Panc1 (cell line): ENCODE results near the gene PAX2. TPM values are rescaled to one million over a fixed set of nuclear protein-coding genes. Genes with fewer than 3 reads are reported as not detected.
A peak's percentile ranks its signal among the peaks of the same experiment; 100 is the strongest.

ENCODE experiments used
- ATAC-seq: fragments of 200-7000 bp; cut with Tn5 transposase; 2 replicates; pipeline ENCODE4 v1.9.1; 2020; ENCODE audit warnings: mild to moderate bottlenecking, moderate library complexity
- BruUV-seq: library from RNA; stranded (reverse); fragments of 400-500 nt; replicated peaks from 2 replicates; lab custom pipeline; 2021; lab: Mats Ljungman, UMichigan
- CTCF ChIA-PET: fragments of 300-600 bp; sonication (Branson Sonifier 250); formaldehyde crosslinking; loops from one replicate; lab custom pipeline; 2022; ENCODE audit warnings: antibody characterized with exemption; lab: Charles Lee
- POLR2A ChIA-PET: fragments of 300-600 bp; sonication (Branson Sonifier 250); formaldehyde crosslinking; loops from one replicate; lab custom pipeline; 2022; ENCODE audit warnings: antibody characterized with exemption; lab: Charles Lee
- DNase-seq: peaks from one replicate; pipeline ENCODE4 v3.0.0-alpha.2; 2010; ENCODE audit warnings: low read depth, low spot score
- H3K27ac ChIP-seq: 2 replicates; pipeline ENCODE4 v1.5.1; 2011; ENCODE audit warnings: mild to moderate bottlenecking, low read length, inconsistent platforms
- H3K27me3 ChIP-seq: fragments of 200-500 bp; sonication (Bioruptor generic); 2 replicates; pipeline ENCODE4 v1.6.0; 2014; ENCODE audit warnings: low read length, inconsistent platforms; ENCODE audit not compliant: control insufficient read depth, insufficient read depth
- H3K36me3 ChIP-seq: fragments of 200-500 bp; sonication (Bioruptor generic); 2 replicates; pipeline ENCODE4 v1.5.1; 2014; ENCODE audit warnings: inconsistent platforms, mild to moderate bottlenecking, low read length, moderate library complexity; ENCODE audit not compliant: control insufficient read depth, insufficient read depth
- H3K4me1 ChIP-seq: 2 replicates; pipeline ENCODE4 v1.5.1; 2011; ENCODE audit warnings: inconsistent platforms, mild to moderate bottlenecking, low read length, moderate library complexity; ENCODE audit not compliant: control insufficient read depth, insufficient read depth
- H3K4me3 ChIP-seq, 2 experiments: 2 replicates each; pipeline ENCODE4 v1.5.1; 2011 to 2012; ENCODE audit warnings: low read depth in 2 of 2, low read length in 2 of 2, mild to moderate bottlenecking in 2 of 2, inconsistent platforms in 1 of 2, moderate library complexity in 1 of 2
- H3K9me3 ChIP-seq: fragments of 200-500 bp; sonication (Bioruptor generic); 2 replicates; pipeline ENCODE4 v1.5.1; 2014; ENCODE audit warnings: low read depth, mild to moderate bottlenecking, inconsistent platforms, low read length, moderate library complexity; ENCODE audit not compliant: control insufficient read depth, insufficient read depth
- CTCF ChIP-seq: fragments of 450-650 bp; IDR thresholded peaks from 2 replicates; pipeline ENCODE4 v1.5.1; 2017; ENCODE audit warnings: mild to moderate bottlenecking
- POLR2AphosphoS5 ChIP-seq: IDR thresholded peaks from 2 replicates; pipeline ENCODE4 v1.6.1; 2012; ENCODE audit warnings: mild to moderate bottlenecking, low read depth, low read length, moderate library complexity
- REST ChIP-seq, 2 experiments: IDR thresholded peaks; 2 replicates each; pipeline ENCODE4 v1.6.1; 2011 to 2012; ENCODE audit warnings: low read depth in 2 of 2, control low read depth in 1 of 2, low read length in 1 of 2, mild to moderate bottlenecking in 1 of 2, moderate library complexity in 1 of 2; ENCODE audit not compliant: insufficient read depth in 1 of 2
- SIN3A ChIP-seq: IDR thresholded peaks from 2 replicates; pipeline ENCODE4 v1.6.1; 2012; ENCODE audit warnings: low read depth, mild to moderate bottlenecking, low read length, moderate library complexity, borderline replicate concordance; ENCODE audit not compliant: insufficient read depth
- TCF7L2 ChIP-seq: IDR thresholded peaks from 2 replicates; pipeline ENCODE4 v1.6.1; 2011; ENCODE audit warnings: mild to moderate bottlenecking, low read depth, low read length, inconsistent platforms
- in situ Hi-C: cut with HindIII; loops from 2 replicates; pipeline ENCODE4 v1.10.0; 2016; ENCODE audit warnings: low sequenced_read_pairs, low pct_unique_long_range_greater_than_20kb
- intact Hi-C: fragments of 100-400 bp; cut with micrococcal nuclease; formaldehyde crosslinking; loops from one replicate; pipeline ENCODE4 v1.10.0; 2022; ENCODE audit not compliant: unreplicated experiment
- total RNA-seq: library from RNA; stranded (reverse); gene quantifications from one replicate; pipeline ENCODE4 v1.2.1, GENCODE V29; 2021; ENCODE audit not compliant: unreplicated experiment

The PAX2 gene
- total RNA-seq, 1 experiment from 2014 or later = 72.3 TPM

GRCh38 chr10:100872034-100872791 is 126.8 kb downstream of the PAX2 start:
- Histone ChIP-seq H3K9me3 (no peaks in the 10 kb centered on the region), H3K27me3 (no peaks in the 10 kb centered on the region), H3K4me1 (no peaks in the 10 kb centered on the region), H3K36me3 (no peaks in the 10 kb centered on the region), H3K27ac (no peak overlapping the region), H3K4me3 (no peak overlapping the region)
- ChIA-PET CTCF (interaction anchor here (0.6 to 2.3 kb wide), 6 partner anchors 61 to 428 kb away, joined by 3 to 9 read pairs (median 4); no protein-coding TSS in a partner anchor), POLR2A (no interaction called here)
- intact Hi-C loops (loop anchor here (10.0 kb wide), 1 partner anchor 197 kb away; no protein-coding TSS in a partner anchor), in situ Hi-C loops (no loop called here)
- TF ChIP-seq POLR2AphosphoS5 (no peak), TCF7L2 (no peak), CTCF (peak; percentile 92)
- BruUV-seq = no TSS peak
- peak; percentile 33 for DNase-seq
- peak; percentile 90 for ATAC-seq

- intact Hi-C loops (loop anchor here (10.0 kb wide), 1 partner anchor 198 kb away; no protein-coding TSS in a partner anchor), in situ Hi-C loops (no loop called here)
- no peaks in the 10 kb centered on the region for H3K4me1 ChIP-seq
- ATAC-seq (no peak), DNase-seq (no peak)
- no peaks in the 10 kb centered on the region for H3K27me3 ChIP-seq
- no peak overlapping the region for H3K27ac ChIP-seq
- no peaks in the 10 kb centered on the region for H3K36me3 ChIP-seq
- no peak for TF ChIP-seq POLR2AphosphoS5
- no peak for TF ChIP-seq CTCF
- TF ChIP-seq REST (IDR thresholded peaks at IDR 0.05; ENCODE audit: insufficient read depth in 1 of 2, low read depth in 2 of 2, low read length in 1 of 2) = no peak
- no peak for TF ChIP-seq SIN3A
- TF ChIP-seq TCF7L2 = no peak
- BruUV-seq = no TSS peak
- no peaks in the 10 kb centered on the region for H3K9me3 ChIP-seq
- CTCF ChIA-PET = interaction anchor here (0.6 to 2.3 kb wide), 2 partner anchors 126 to 130 kb away, joined by 9 to 18 read pairs; no protein-coding TSS in a partner anchor
- POLR2A ChIA-PET = no interaction called here
- H3K4me3 ChIP-seq = no peak overlapping the region
Observed at GRCh38 chr10:100873146-100873826, 127.9 kb downstream of the PAX2 start.
